CD4-positive, alpha-beta T cell (primary cell): ENCODE data around the gene TAF9. TPM values are rescaled to one million over a fixed set of nuclear protein-coding genes. Genes with fewer than 3 reads are reported as not detected.
A peak's percentile ranks its signal among the peaks of the same experiment; 100 is the strongest.

Experiments
- ATAC-seq: fragments of 200-7000 bp; cut with Tn5 transposase; one replicate; pipeline ENCODE4 v1.10.0; 2022; ENCODE audit warnings: mild to moderate bottlenecking; ENCODE audit not compliant: poor library complexity
- CTCF ChIA-PET: fragments of 350-600 bp; sonication (Branson Sonifier 250); formaldehyde crosslinking; loops from one replicate; lab custom pipeline; 2021; ENCODE audit warnings: antibody characterized with exemption, inconsistent platforms; lab: Charles Lee
- POLR2A ChIA-PET: fragments of 350-600 bp; sonication (Branson Sonifier 250); formaldehyde crosslinking; loops from one replicate; lab custom pipeline; 2021; ENCODE audit warnings: antibody characterized with exemption, inconsistent platforms; lab: Charles Lee
- DNase-seq, 14 experiments: peaks; one replicate each; pipeline ENCODE4 v3.0.0-alpha.2; 2013 to 2020; ENCODE audit warnings: mixed read lengths in 2 of 14
- H3K27ac ChIP-seq, 2 donors: one replicate each; pipeline versions ENCODE4 v1.5.1 to v1.7.0; 2013; ENCODE audit warnings: low read length in 2 of 2, low read depth in 1 of 2, mild to moderate bottlenecking in 1 of 2
- H3K27me3 ChIP-seq, 2 experiments: 1 replicate in 1 of 2; 2 replicates in 1 of 2; pipeline versions ENCODE4 v1.6.1 to v1.7.0; 2013; ENCODE audit warnings: low read length in 2 of 2, control low read depth in 1 of 2, mild to moderate bottlenecking in 1 of 2, moderate library complexity in 1 of 2; ENCODE audit not compliant: insufficient read depth in 2 of 2, control insufficient read depth in 1 of 2
- H3K36me3 ChIP-seq: one replicate; pipeline ENCODE4 v1.6.1; 2013; ENCODE audit warnings: low read length, control low read depth; ENCODE audit not compliant: insufficient read depth
- H3K4me1 ChIP-seq: one replicate; pipeline ENCODE4 v1.6.1; 2013; ENCODE audit warnings: low read length, control low read depth; ENCODE audit not compliant: insufficient read depth
- H3K4me3 ChIP-seq: one replicate; pipeline ENCODE4 v1.5.1; 2013; ENCODE audit warnings: mild to moderate bottlenecking, low read length, moderate library complexity
- H3K9me3 ChIP-seq, 2 experiments: 1 replicate in 1 of 2; 2 replicates in 1 of 2; pipeline versions ENCODE4 v1.6.1 to v1.7.0; 2013; ENCODE audit warnings: low read length in 2 of 2, mild to moderate bottlenecking in 2 of 2, control low read depth in 1 of 2, moderate library complexity in 1 of 2; ENCODE audit not compliant: control insufficient read depth in 1 of 2, insufficient read depth in 1 of 2
- H3K27ac Mint-ChIP-seq: one replicate; pipeline ENCODE4 v1.8.0; 2020; ENCODE audit warnings: mixed read lengths
- H3K27me3 Mint-ChIP-seq: one replicate; pipeline ENCODE4 v1.8.0; 2021; ENCODE audit warnings: mixed read lengths
- H3K36me3 Mint-ChIP-seq: one replicate; pipeline ENCODE4 v1.8.0; 2021; ENCODE audit warnings: low read depth, mixed read lengths
- H3K4me1 Mint-ChIP-seq: one replicate; pipeline ENCODE4 v1.8.0; 2021; ENCODE audit warnings: low read depth, mixed read lengths
- H3K4me3 Mint-ChIP-seq: one replicate; pipeline ENCODE4 v1.8.0; 2020; ENCODE audit warnings: mild to moderate bottlenecking, mixed read lengths
- H3K9me3 Mint-ChIP-seq: one replicate; pipeline ENCODE4 v1.8.0; 2020; ENCODE audit warnings: mixed read lengths
- CTCF ChIP-seq: fragments of 200-600 bp; IDR thresholded peaks from one replicate; pipeline ENCODE4 v1.8.0; 2022; ENCODE audit warnings: antibody characterized with exemption, mild to moderate bottlenecking
- intact Hi-C, 2 experiments: fragments of 100-400 bp; cut with DNase I in 1 of 2; cut with micrococcal nuclease in 1 of 2; formaldehyde crosslinking; loops; one replicate each; pipeline versions ENCODE4 v1.15.1 to v1.9.0; 2023 to 2025; cut with DNase I, micrococcal nuclease
- total RNA-seq, 174 experiments: library from RNA in 2 of 174; stranded (reverse) in 2 of 174; gene quantifications; one replicate each; pipeline ENCODE4 v1.2.3 and lab custom pipeline; 2021 to 2026

The TAF9 gene
- total RNA-seq, 2 experiments from 2014 or later = 53.8 to 54.2 TPM

DNA sequence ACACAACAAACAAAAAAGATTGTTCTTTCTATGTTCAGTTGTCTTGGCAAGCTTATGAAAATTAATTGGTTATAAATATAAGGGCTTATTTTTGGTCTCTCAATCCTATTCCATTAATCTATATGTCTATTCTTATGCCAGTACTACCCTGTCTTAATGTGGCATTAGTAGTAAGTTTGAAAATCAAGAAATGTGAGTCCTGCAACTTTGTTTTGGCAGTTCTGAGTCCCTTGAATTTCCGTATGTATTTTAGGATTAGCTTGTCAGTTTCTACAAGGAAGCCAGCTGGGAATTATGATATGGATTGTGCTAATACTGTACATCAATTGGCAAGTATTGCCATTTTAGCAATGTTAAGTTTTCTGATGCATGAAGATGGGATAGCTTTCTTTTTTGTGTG lies 26.2 kb downstream of the TAF9 start:
- no peak overlapping the region for H3K27ac ChIP-seq
- H3K9me3 ChIP-seq = no peaks in the 10 kb centered on the region
- H3K27me3 ChIP-seq = no peaks in the 10 kb centered on the region
- Mint-ChIP-seq H3K9me3 (no peaks in the 10 kb centered on the region), H3K27ac (no peak overlapping the region), H3K27me3 (no peaks in the 10 kb centered on the region), H3K36me3 (no peaks in the 10 kb centered on the region), H3K4me3 (no peak overlapping the region), H3K4me1 (no peaks in the 10 kb centered on the region)
- DNase-seq (no peak), ATAC-seq (no peak)
- TF ChIP-seq CTCF = no peak
- no peaks in the 10 kb centered on the region for H3K4me1 ChIP-seq
- no peak overlapping the region for H3K4me3 ChIP-seq
- intact Hi-C loops = no loop called here
- ChIA-PET POLR2A (interaction anchor here (1.3 kb wide), 1 partner anchor 11 kb away, joined by 3 read pairs; the partner anchor contains the start of gene CCDC125), CTCF (interaction anchor here (1.1 kb wide), 1 partner anchor 57 kb away, joined by 3 read pairs; no protein-coding TSS in a partner anchor)
- no peaks in the 10 kb centered on the region for H3K36me3 ChIP-seq

DNA sequence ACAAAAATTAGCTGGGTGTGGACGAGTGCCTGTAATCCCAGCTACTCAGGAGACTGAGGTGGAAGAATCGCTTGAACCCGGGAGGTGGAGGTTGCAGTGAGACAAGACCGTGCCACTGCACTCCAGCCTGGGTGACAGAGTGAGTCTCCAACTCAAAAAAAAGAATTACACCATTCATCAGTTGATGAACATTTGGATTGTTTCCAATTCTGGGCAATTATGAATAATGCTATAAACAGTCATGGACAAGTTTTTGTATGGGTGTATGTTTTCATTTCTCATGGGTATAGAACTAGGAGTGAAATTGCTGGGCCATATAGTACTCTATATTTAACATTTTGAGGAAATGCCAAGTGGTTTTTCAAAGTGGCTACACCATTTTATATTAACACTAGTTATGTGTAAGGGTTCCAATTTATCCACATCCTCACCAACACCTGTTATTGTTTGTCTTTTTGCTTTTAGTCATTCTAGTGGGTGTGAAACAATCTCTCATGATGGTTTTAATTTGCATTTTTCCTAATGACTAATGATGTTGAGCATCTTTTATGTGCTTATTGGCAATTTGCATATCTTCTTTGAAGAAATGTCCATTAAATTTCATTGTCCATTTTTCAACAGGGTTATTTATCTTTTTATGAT lies 27.7 kb downstream of the TAF9 start:
- no peak overlapping the region for H3K27ac Mint-ChIP-seq
- H3K36me3 Mint-ChIP-seq = no peaks in the 10 kb centered on the region
- H3K4me3 ChIP-seq = no peak overlapping the region
- DNase-seq (no peak), ATAC-seq (no peak)
- H3K27me3 ChIP-seq = no peaks in the 10 kb centered on the region
- H3K36me3 ChIP-seq = no peaks in the 10 kb centered on the region
- H3K4me1 Mint-ChIP-seq = no peaks in the 10 kb centered on the region
- POLR2A ChIA-PET = no interaction called here
- H3K27me3 Mint-ChIP-seq = no peaks in the 10 kb centered on the region
- CTCF ChIA-PET = no interaction called here
- no peaks in the 10 kb centered on the region for H3K9me3 Mint-ChIP-seq
- TF ChIP-seq CTCF = no peak
- no peak overlapping the region for H3K27ac ChIP-seq
- H3K4me1 ChIP-seq = no peaks in the 10 kb centered on the region
- no peak overlapping the region for H3K4me3 Mint-ChIP-seq
- no peaks in the 10 kb centered on the region for H3K9me3 ChIP-seq
- intact Hi-C loops = no loop called here

DNA sequence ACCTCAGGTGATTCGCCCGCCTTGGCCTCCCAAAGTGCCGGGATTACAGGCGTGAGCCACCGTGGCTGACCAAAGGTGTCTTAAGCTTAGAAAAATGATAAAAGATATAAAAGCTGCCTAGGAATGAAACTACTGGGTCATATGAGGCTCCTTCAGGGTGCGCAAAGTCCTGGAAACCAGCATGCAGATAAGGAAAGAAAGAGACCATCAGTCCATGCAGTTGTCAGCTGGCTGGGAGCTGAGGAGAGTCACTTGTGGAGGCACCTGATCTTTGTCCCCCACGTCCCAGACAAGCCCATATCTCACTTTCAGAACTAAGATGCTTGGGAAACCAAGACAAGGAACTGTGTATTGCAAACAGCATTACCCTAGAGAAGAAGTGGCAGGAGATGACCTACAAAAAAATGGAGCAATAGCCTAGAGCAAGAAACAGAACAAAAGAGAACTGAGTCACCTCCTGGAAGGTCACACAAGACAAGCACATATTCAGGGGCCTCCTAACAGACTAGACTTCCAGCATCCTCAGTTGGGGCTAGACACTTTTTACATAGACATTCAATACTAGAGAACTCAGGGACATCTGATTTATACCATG lies 33.9 kb downstream of the TAF9 start:
- H3K4me3 Mint-ChIP-seq = peak overlapping the region; percentile 21
- H3K27ac Mint-ChIP-seq = no peak overlapping the region
- Histone ChIP-seq H3K9me3 (peaks cover 0 to 7% of the 10 kb centered on the region in 2 experiments), H3K36me3 (no peaks in the 10 kb centered on the region), H3K27ac (no peak overlapping the region), H3K27me3 (no peaks in the 10 kb centered on the region), H3K4me1 (peaks cover 26% of the 10 kb centered on the region), H3K4me3 (no peak overlapping the region)
- intact Hi-C loops = loop anchor here in 1 of 2 experiments (2.0 to 10.0 kb wide), 3 partner anchors 51 to 293 kb away; partner anchors contain the start of gene CENPH
- ATAC-seq (no peak), DNase-seq (no peak)
- no peak for TF ChIP-seq CTCF
- peaks cover 21% of the 10 kb centered on the region for H3K4me1 Mint-ChIP-seq
- CTCF ChIA-PET = interaction anchor here (0.8 to 1.8 kb wide), 7 partner anchors 69 to 292 kb away, joined by 3 to 19 read pairs (median 4); partner anchors contain the start of genes CDK7, CENPH and SLC30A5
- no peaks in the 10 kb centered on the region for H3K27me3 Mint-ChIP-seq
- POLR2A ChIA-PET = interaction anchor here (0.6 to 1.8 kb wide), 5 partner anchors 82 to 292 kb away, joined by 3 to 9 read pairs (median 3); partner anchors contain the start of genes CDK7 and SLC30A5
- peaks cover 3% of the 10 kb centered on the region for H3K36me3 Mint-ChIP-seq
- H3K9me3 Mint-ChIP-seq = no peaks in the 10 kb centered on the region
